Astrocyte of the cerebellum (primary cell): ENCODE results near the gene BHLHA15.

Source experiments
- DNase-seq: peaks from one replicate; pipeline ENCODE4 v3.0.0-alpha.2; 2011; ENCODE audit warnings: low read depth
- H3K4me3 ChIP-seq: 2 replicates; pipeline ENCODE4 v1.5.1; 2011; ENCODE audit warnings: mild to moderate bottlenecking, low read depth, low read length, moderate library complexity
- CTCF ChIP-seq: IDR thresholded peaks from 2 replicates; pipeline ENCODE4 v1.5.1; 2012; ENCODE audit warnings: low read length, low read depth, moderate library complexity, mild to moderate bottlenecking; ENCODE audit errors: missing control alignments
- in situ Hi-C: cut with HindIII; loops from 2 replicates; pipeline ENCODE4 v1.10.0; 2017; ENCODE audit warnings: low sequenced_read_pairs

BHLHA15 gene

GRCh38 chr7:98203261-98203963 lies 7.8 kb upstream of the BHLHA15 start:
- TF ChIP-seq CTCF = no peak
- no peak for DNase-seq
- in situ Hi-C loops = no loop called here
- no peak overlapping the region for H3K4me3 ChIP-seq

- no peak overlapping the region for H3K4me3 ChIP-seq
- in situ Hi-C loops = no loop called here
- DNase-seq = no peak
- no peak for TF ChIP-seq CTCF
Measured at GRCh38 chr7:98203964-98204605, 7.2 kb upstream of the BHLHA15 start.

- in situ Hi-C loops = no loop called here
- DNase-seq = no peak
- H3K4me3 ChIP-seq = no peak overlapping the region
- no peak for TF ChIP-seq CTCF
Measured at GRCh38 chr7:98204670-98205069, 6.6 kb upstream of the BHLHA15 start.

GRCh38 chr7:98205162-98205845 lies 5.9 kb upstream of the BHLHA15 start:
- no peak overlapping the region for H3K4me3 ChIP-seq
- no peak for TF ChIP-seq CTCF
- DNase-seq = no peak
- in situ Hi-C loops = no loop called here

DNA sequence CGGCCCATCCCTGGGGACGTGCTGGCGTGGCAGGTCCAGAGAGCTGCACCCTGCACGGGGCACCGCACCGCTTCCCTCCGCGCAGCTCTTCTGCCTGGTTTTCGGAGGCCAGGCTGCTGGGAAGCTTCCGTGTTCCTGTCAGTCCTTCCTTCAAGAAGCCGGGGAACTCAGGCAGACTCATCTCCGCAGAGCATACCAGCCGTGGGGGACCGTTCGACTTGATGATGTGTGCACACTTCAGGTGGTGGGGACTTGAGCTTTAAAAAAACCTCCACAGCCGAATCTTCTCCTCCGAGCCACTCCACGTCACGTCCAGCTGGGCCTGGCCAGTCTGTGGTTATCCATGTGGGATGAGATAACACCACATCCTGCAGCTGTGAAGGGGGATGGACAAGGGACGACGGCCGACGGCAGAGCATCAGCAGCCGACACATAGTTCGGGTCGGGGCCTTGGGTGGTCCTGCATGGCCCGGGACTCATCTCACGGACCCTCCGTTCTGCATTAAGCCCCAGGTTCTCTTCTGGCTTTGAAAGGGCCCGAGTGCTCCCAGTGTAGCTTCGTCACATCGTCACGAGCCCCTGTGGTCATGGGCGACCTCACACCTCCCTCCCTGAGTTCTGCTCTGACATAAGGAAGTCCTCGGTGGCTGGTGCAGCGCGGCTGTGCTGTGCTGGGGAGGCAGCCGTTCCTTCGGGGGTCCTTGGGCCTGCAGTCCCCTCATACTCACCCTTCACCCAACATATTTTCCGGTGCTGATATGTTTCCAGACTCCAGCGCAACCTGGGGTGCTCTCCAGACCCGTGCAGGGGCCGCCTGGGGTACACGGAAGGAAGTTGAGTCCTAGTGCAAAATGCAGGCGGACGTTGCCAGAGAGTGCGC lies 4.5 kb upstream of the BHLHA15 start:
- no peak overlapping the region for H3K4me3 ChIP-seq
- no peak for TF ChIP-seq CTCF
- in situ Hi-C loops = no loop called here
- no peak for DNase-seq
